Mucosa of stomach (tissue), 1 donor: ENCODE results near the gene SPSB2.
A peak's percentile ranks its signal among the peaks of the same experiment; 100 is the strongest.

Source experiments
- H3K27me3 ChIP-seq: one replicate; pipeline ENCODE4 v1.7.0; 2013; ENCODE audit warnings: mild to moderate bottlenecking, low read length; ENCODE audit not compliant: control insufficient read depth, insufficient read depth
- H3K36me3 ChIP-seq: one replicate; pipeline ENCODE4 v1.7.0; 2013; ENCODE audit warnings: low read length; ENCODE audit not compliant: control insufficient read depth, insufficient read depth
- H3K4me1 ChIP-seq: one replicate; pipeline ENCODE4 v1.7.0; 2013; ENCODE audit warnings: mild to moderate bottlenecking, low read length; ENCODE audit not compliant: control insufficient read depth, insufficient read depth
- H3K4me3 ChIP-seq: one replicate; pipeline ENCODE4 v1.7.0; 2013; ENCODE audit warnings: low read length
- H3K9ac ChIP-seq: one replicate; pipeline ENCODE4 v1.7.0; 2013; ENCODE audit warnings: mild to moderate bottlenecking, low read length, moderate library complexity
- H3K9me3 ChIP-seq: one replicate; pipeline ENCODE4 v1.7.0; 2013; ENCODE audit warnings: mild to moderate bottlenecking, low read length, moderate library complexity; ENCODE audit not compliant: control insufficient read depth
- donor health status: Pancreatic carcinoma.

Gene SPSB2

DNA sequence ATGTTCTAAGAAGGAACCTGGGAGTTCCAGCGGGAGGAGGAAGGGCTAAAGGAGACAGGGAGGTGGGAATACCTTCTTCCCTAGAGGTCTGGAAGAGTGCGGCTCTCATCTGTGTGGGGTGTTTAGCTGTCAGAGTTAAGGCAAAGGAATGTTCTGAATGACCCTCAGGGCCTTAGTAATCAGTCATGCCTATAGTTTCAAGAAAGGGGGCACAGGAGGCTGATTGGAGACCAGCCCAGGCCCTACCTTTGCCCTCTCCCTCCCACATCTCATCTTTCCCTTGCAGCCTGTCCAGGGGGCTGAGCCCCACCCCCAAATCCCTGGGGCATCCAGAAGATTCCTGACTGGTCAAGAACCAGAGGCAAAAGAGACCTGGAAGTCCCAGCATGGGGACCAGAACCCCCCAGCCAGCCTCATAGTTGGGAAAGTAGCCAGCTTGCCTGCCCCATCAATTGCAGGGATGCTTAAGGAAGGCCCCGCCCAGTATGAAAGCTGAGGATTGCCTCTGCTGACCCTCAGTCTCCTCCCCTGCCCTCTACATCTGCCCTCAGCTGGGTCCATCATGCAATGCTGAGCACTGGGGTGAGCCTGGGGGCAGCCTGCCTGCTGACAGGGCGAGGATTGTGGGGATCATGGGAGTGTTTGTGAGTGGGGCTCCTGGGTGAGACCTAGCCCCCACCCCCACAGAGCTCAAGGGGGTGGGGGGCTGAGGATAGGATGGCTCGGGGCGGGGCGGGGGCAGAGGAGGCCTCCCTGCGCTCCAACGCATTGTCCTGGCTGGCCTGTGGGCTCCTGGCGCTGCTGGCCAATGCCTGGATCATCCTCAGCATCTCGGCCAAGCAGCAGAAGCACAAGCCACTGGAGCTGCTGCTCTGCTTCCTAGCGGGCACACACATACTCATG lies 49.7 kb downstream of the SPSB2 start:
- Histone ChIP-seq H3K4me3 (no peak overlapping the region), H3K36me3 (no peaks in the 10 kb centered on the region), H3K9ac (no peak overlapping the region), H3K4me1 (peaks cover 7% of the 10 kb centered on the region), H3K9me3 (no peaks in the 10 kb centered on the region), H3K27me3 (peaks cover 86% of the 10 kb centered on the region)

DNA sequence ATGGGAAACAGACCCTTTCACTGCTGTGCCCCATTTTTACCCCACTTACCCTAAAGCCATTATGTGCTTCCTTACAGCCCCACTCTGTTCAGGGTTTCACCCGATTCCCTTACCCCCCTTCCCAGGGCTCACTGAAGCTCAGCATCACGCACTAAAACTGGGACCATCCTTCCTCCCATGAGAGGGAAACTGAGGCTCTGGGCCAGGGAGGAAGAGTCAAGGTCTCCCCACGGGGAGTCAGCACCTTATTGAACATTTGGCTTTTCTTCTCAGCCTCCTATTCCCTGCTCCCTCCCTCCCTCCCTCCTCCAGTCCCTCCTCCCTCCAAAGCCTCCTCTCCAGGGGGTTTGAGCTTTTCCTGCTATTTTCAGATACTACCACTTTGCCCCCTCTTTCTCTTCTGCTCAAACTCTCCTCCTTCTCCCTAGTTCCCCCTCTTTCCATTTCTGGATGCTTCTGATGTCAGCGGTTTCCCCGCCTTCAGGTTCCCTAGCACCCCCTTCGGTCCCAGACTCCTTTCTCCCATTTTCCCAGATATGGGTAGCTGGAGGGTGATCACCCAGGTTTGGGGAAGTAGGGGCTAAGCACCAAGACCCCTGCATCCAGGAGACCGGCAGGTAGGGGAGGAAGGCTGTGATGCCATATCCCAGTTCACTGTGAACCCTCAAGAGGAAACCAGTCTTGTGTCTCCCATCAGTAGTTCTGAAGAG lies 50.5 kb downstream of the SPSB2 start:
- H3K9ac ChIP-seq, result peak overlapping the region; percentile 10
- H3K36me3 ChIP-seq, result no peaks in the 10 kb centered on the region
- no peaks in the 10 kb centered on the region for H3K9me3 ChIP-seq
- peaks cover 81% of the 10 kb centered on the region for H3K27me3 ChIP-seq
- H3K4me3 ChIP-seq, result no peak overlapping the region
- peaks cover 7% of the 10 kb centered on the region for H3K4me1 ChIP-seq

- peaks cover 74% of the 10 kb centered on the region for H3K27me3 ChIP-seq
- no peak within 1 kb of the TSS for H3K4me3 ChIP-seq
- H3K36me3 ChIP-seq, result no peaks in the 10 kb centered on the region
- peak within 1 kb of the TSS; percentile 10 for H3K9ac ChIP-seq
- H3K9me3 ChIP-seq, result no peaks in the 10 kb centered on the region
- H3K4me1 ChIP-seq, result no peaks in the 10 kb centered on the region
Observed at GRCh38 chr12:6821591-6822425, 51.3 kb downstream of the SPSB2 start, which contains the start of gene GPR162. Gene GPR162, plus strand, starts transcription at chr12:6821821. Its CDS starts 2,078 bp downstream, at chr12:6823899.
